A549 (cell line): ENCODE results near the gene CNOT10.

Experiments
- BHLHE40 ChIP-seq: IDR thresholded peaks from 2 replicates; pipeline ENCODE4 v1.6.1; 2012; ENCODE audit warnings: low read depth, low read length, inconsistent platforms
- ELK1 ChIP-seq: fragments of 150-350 bp; IDR thresholded peaks from 2 replicates; pipeline ENCODE4 v1.6.1; 2014; ENCODE audit warnings: low read depth, mild to moderate bottlenecking, low read length
- EP300 ChIP-seq, 2 experiments: fragments of >200 bp; sonication (Bioruptor Twin); formaldehyde crosslinking; IDR thresholded peaks; 2 replicates in 1 of 2; 3 replicates in 1 of 2; pipeline ENCODE4 v1.6.1; 2016 to 2017
- FOSB ChIP-seq: fragments of 250-450 bp; sonication (Bioruptor Pico); IDR thresholded peaks from 2 replicates; pipeline ENCODE4 v1.5.0; 2020; ENCODE audit warnings: mild to moderate bottlenecking, moderate library complexity
- JUN ChIP-seq, 2 experiments: fragments of >200 bp; sonication (Bioruptor Twin); formaldehyde crosslinking; IDR thresholded peaks; 2 replicates in 1 of 2; 3 replicates in 1 of 2; pipeline ENCODE4 v1.6.1; 2016 to 2017
- MAX ChIP-seq: IDR thresholded peaks from 2 replicates; pipeline ENCODE4 v1.6.1; 2012
- MYC ChIP-seq: IDR thresholded peaks from 2 replicates; pipeline ENCODE4 v1.6.1; 2012; ENCODE audit warnings: mild to moderate bottlenecking, inconsistent platforms, low read length, improper control_type of control experiment, borderline replicate concordance
- PHF8 ChIP-seq: fragments of 200-600 bp; sonication (generic); IDR thresholded peaks from 2 replicates; pipeline ENCODE4 v1.6.1; 2016; ENCODE audit warnings: low read depth, mild to moderate bottlenecking, antibody characterized with exemption, moderate library complexity, borderline replicate concordance
- RAD21 ChIP-seq, 2 experiments: fragments of >200 bp in 1 of 2; sonication (Bioruptor Twin) in 1 of 2; formaldehyde crosslinking in 1 of 2; IDR thresholded peaks in 1 of 2; conservative IDR thresholded peaks in 1 of 2; 2 replicates in 1 of 2; 3 replicates in 1 of 2; pipeline ENCODE4 v1.6.1; 2012 to 2018; ENCODE audit warnings: inconsistent platforms in 1 of 2
- RARB ChIP-seq: fragments of 250-450 bp; sonication (Bioruptor Pico); IDR thresholded peaks from 2 replicates; pipeline ENCODE4 v1.8.0; 2021; ENCODE audit warnings: mild to moderate bottlenecking, moderate library complexity
- SMC3 ChIP-seq: fragments of >200 bp; sonication (Bioruptor Twin); formaldehyde crosslinking; IDR thresholded peaks from 3 replicates; pipeline ENCODE4 v1.6.1; 2018; ENCODE audit warnings: inconsistent platforms
- TF ChIP-seq, protein P1 (sequence below): fragments of >200 bp; sonication (Bioruptor Twin); formaldehyde crosslinking; IDR thresholded peaks from 3 replicates; pipeline ENCODE4 v1.5.1; 2016
- TF ChIP-seq, protein P2 (sequence below): fragments of 200-600 bp; sonication (generic); IDR thresholded peaks from 2 replicates; pipeline ENCODE4 v1.6.1; 2016; ENCODE audit warnings: antibody characterized with exemption, mild to moderate bottlenecking, moderate library complexity

- TF ChIP-seq, protein P1, sequence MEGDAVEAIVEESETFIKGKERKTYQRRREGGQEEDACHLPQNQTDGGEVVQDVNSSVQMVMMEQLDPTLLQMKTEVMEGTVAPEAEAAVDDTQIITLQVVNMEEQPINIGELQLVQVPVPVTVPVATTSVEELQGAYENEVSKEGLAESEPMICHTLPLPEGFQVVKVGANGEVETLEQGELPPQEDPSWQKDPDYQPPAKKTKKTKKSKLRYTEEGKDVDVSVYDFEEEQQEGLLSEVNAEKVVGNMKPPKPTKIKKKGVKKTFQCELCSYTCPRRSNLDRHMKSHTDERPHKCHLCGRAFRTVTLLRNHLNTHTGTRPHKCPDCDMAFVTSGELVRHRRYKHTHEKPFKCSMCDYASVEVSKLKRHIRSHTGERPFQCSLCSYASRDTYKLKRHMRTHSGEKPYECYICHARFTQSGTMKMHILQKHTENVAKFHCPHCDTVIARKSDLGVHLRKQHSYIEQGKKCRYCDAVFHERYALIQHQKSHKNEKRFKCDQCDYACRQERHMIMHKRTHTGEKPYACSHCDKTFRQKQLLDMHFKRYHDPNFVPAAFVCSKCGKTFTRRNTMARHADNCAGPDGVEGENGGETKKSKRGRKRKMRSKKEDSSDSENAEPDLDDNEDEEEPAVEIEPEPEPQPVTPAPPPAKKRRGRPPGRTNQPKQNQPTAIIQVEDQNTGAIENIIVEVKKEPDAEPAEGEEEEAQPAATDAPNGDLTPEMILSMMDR = no peak
- TF ChIP-seq MAX (no peak), FOSB (CRISPR knock-in tag) (no peak), EP300 (IDR thresholded peaks at IDR 0.05) (no peak), RARB (no peak), ELK1 (no peak), JUN (IDR thresholded peaks at IDR 0.05) (no peak), BHLHE40 (no peak), RAD21 (conservative IDR thresholded peaks at IDR 0.05 in 1 of 2, IDR thresholded peaks at IDR 0.05 in 1 of 2) (no peak), SMC3 (no peak), PHF8 (no peak), MYC (no peak)
- TF ChIP-seq, protein P2, sequence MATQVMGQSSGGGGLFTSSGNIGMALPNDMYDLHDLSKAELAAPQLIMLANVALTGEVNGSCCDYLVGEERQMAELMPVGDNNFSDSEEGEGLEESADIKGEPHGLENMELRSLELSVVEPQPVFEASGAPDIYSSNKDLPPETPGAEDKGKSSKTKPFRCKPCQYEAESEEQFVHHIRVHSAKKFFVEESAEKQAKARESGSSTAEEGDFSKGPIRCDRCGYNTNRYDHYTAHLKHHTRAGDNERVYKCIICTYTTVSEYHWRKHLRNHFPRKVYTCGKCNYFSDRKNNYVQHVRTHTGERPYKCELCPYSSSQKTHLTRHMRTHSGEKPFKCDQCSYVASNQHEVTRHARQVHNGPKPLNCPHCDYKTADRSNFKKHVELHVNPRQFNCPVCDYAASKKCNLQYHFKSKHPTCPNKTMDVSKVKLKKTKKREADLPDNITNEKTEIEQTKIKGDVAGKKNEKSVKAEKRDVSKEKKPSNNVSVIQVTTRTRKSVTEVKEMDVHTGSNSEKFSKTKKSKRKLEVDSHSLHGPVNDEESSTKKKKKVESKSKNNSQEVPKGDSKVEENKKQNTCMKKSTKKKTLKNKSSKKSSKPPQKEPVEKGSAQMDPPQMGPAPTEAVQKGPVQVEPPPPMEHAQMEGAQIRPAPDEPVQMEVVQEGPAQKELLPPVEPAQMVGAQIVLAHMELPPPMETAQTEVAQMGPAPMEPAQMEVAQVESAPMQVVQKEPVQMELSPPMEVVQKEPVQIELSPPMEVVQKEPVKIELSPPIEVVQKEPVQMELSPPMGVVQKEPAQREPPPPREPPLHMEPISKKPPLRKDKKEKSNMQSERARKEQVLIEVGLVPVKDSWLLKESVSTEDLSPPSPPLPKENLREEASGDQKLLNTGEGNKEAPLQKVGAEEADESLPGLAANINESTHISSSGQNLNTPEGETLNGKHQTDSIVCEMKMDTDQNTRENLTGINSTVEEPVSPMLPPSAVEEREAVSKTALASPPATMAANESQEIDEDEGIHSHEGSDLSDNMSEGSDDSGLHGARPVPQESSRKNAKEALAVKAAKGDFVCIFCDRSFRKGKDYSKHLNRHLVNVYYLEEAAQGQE = no peak
Measured at GRCh38 chr3:32707026-32707370, 22.0 kb downstream of the CNOT10 start.
